GM23338 (cell line): Measurements from ENCODE around the gene OPN3. TPM values are rescaled to one million over a fixed set of nuclear protein-coding genes. Genes with fewer than 3 reads are reported as not detected.

Experiments used
- ATAC-seq: fragments of 200-7000 bp; cut with Tn5 transposase; 3 replicates; pipeline ENCODE4 v1.9.1; 2020
- DNase-seq: peaks from one replicate; pipeline ENCODE4 v3.0.0-alpha.2; 2015; ENCODE audit warnings: low spot score
- H2AFZ ChIP-seq: fragments of 200-600 bp; sonication (generic); 2 replicates; pipeline ENCODE4 v1.8.0; 2016; ENCODE audit warnings: antibody characterized with exemption, mild to moderate bottlenecking, moderate library complexity
- H3F3A ChIP-seq: fragments of 200-600 bp; sonication (generic); replicated peaks from 2 replicates; pipeline ENCODE4 v1.8.0; 2017; ENCODE audit warnings: antibody characterized with exemption, mixed run types, low read depth
- H3K27ac ChIP-seq: fragments of 200-600 bp; sonication (generic); 2 replicates; pipeline ENCODE4 v1.6.1; 2016; ENCODE audit warnings: low read depth
- H3K27me3 ChIP-seq: fragments of 200-600 bp; sonication (generic); 2 replicates; pipeline ENCODE4 v1.8.0; 2016; ENCODE audit warnings: mild to moderate bottlenecking, mixed run types, moderate library complexity; ENCODE audit not compliant: insufficient read depth
- H3K36me3 ChIP-seq: fragments of 200-600 bp; sonication (generic); 2 replicates; pipeline ENCODE4 v1.8.0; 2016; ENCODE audit warnings: mild to moderate bottlenecking; ENCODE audit not compliant: insufficient read depth
- H3K4me1 ChIP-seq: fragments of 200-600 bp; sonication (generic); 2 replicates; pipeline ENCODE4 v1.8.0; 2016; ENCODE audit warnings: mild to moderate bottlenecking, moderate library complexity; ENCODE audit not compliant: insufficient read depth
- H3K4me2 ChIP-seq: fragments of 200-600 bp; sonication (generic); 2 replicates; pipeline ENCODE4 v1.7.1; 2017; ENCODE audit warnings: mixed run types
- H3K4me3 ChIP-seq: fragments of 200-600 bp; sonication (generic); 2 replicates; pipeline ENCODE4 v1.6.1; 2016; ENCODE audit warnings: mixed run types
- H3K79me2 ChIP-seq: fragments of 200-600 bp; sonication (generic); replicated peaks from 2 replicates; pipeline ENCODE4 v1.8.0; 2017; ENCODE audit warnings: mild to moderate bottlenecking; ENCODE audit not compliant: insufficient read depth
- H3K9me2 ChIP-seq: fragments of 200-600 bp; sonication (generic); 2 replicates; pipeline ENCODE4 v1.8.0; 2017; ENCODE audit not compliant: insufficient read depth
- H4K20me1 ChIP-seq: fragments of 200-600 bp; sonication (generic); replicated peaks from 2 replicates; pipeline ENCODE4 v1.8.0; 2017; ENCODE audit warnings: mild to moderate bottlenecking; ENCODE audit not compliant: insufficient read depth
- H3K27ac Mint-ChIP-seq: 2 replicates; pipeline ENCODE4 v1.8.0; 2020; ENCODE audit warnings: inconsistent platforms, mild to moderate bottlenecking, moderate library complexity, mixed read lengths
- H3K27me3 Mint-ChIP-seq: 3 replicates; pipeline ENCODE4 v1.8.0; 2022; ENCODE audit warnings: low read depth, mild to moderate bottlenecking, moderate library complexity, mixed read lengths, inconsistent platforms; ENCODE audit not compliant: insufficient read depth, poor library complexity
- H3K36me3 Mint-ChIP-seq: 3 replicates; pipeline ENCODE4 v1.8.0; 2021; ENCODE audit warnings: low read depth, mild to moderate bottlenecking, inconsistent platforms, moderate library complexity, mixed read lengths
- H3K4me1 Mint-ChIP-seq: 3 replicates; pipeline ENCODE4 v1.8.0; 2020; ENCODE audit warnings: mild to moderate bottlenecking, inconsistent platforms, mixed read lengths
- H3K4me3 Mint-ChIP-seq: 3 replicates; pipeline ENCODE4 v1.8.0; 2021; ENCODE audit warnings: moderate library complexity, mild to moderate bottlenecking, inconsistent platforms, mixed read lengths
- H3K9me3 Mint-ChIP-seq: 3 replicates; pipeline ENCODE4 v1.8.0; 2020; ENCODE audit warnings: moderate library complexity, mild to moderate bottlenecking, inconsistent platforms, mixed read lengths
- CREB1 ChIP-seq: fragments of 250-450 bp; sonication (Bioruptor Pico); IDR thresholded peaks from 2 replicates; pipeline ENCODE4 v1.5.0; 2020; ENCODE audit warnings: low read depth, mild to moderate bottlenecking, moderate library complexity
- CTCF ChIP-seq, 2 experiments: fragments of 200-600 bp in 1 of 2; sonication (generic) in 1 of 2; conservative IDR thresholded peaks; 2 replicates each; pipeline versions ENCODE4 v1.5.1 to v1.6.1; 2016 to 2017; ENCODE audit warnings: antibody characterized with exemption in 2 of 2, low read depth in 2 of 2, mild to moderate bottlenecking in 2 of 2, moderate library complexity in 1 of 2
- EZH2 ChIP-seq: fragments of 200-600 bp; sonication (generic); IDR thresholded peaks from one replicate; pipeline ENCODE4 v1.8.0; 2017; ENCODE audit warnings: antibody characterized with exemption, mild to moderate bottlenecking, low read depth; ENCODE audit not compliant: unreplicated experiment
- EZH2phosphoT487 ChIP-seq: fragments of 200-600 bp; sonication (generic); IDR thresholded peaks from one replicate; pipeline ENCODE4 v1.8.1; 2018; ENCODE audit warnings: antibody characterized with exemption; ENCODE audit not compliant: unreplicated experiment
- JUNB ChIP-seq: IDR thresholded peaks from one replicate; pipeline ENCODE4 v1.6.1; 2016; ENCODE audit warnings: antibody characterized with exemption; ENCODE audit not compliant: unreplicated experiment
- NANOG ChIP-seq: IDR thresholded peaks from 2 replicates; pipeline ENCODE4 v1.6.1; 2016; ENCODE audit warnings: antibody characterized with exemption, borderline replicate concordance
- REST ChIP-seq: IDR thresholded peaks from one replicate; pipeline ENCODE4 v1.6.1; 2018; ENCODE audit warnings: antibody characterized with exemption; ENCODE audit not compliant: unreplicated experiment
- ZNF331 ChIP-seq: fragments of 250-450 bp; sonication (Bioruptor Pico); IDR thresholded peaks from 2 replicates; pipeline ENCODE4 v1.5.0; 2020; ENCODE audit warnings: low read depth, mild to moderate bottlenecking, moderate library complexity
- ZNF462 ChIP-seq: fragments of 250-450 bp; sonication (Bioruptor Pico); IDR thresholded peaks from 2 replicates; pipeline ENCODE4 v1.5.0; 2020; ENCODE audit warnings: mild to moderate bottlenecking, moderate library complexity
- polyA plus RNA-seq: library from polyadenylated mRNA; unstranded; fragments of >200 nt; fragmentation: Nextera tagmentation; extraction: Ambion mirVana; gene quantifications from 2 replicates; pipeline ENCODE4 v1.2.1, GENCODE V29; 2016
- total RNA-seq: library from RNA; depleted of rRNA; stranded (reverse); fragments of >200 nt; shearing (Covaris generic); gene quantifications from 2 replicates; pipeline ENCODE4 v1.2.3, GENCODE V29; 2014

Gene OPN3
- total and polyA plus RNA-seq, 2 experiments from 2014 or later = 23.7 to 46.8 TPM

GRCh38 chr1:241652012-241652411, 11.8 kb upstream of the OPN3 start, which contains the start of gene WDR64:
Gene WDR64, plus strand, starts transcription at chr1:241652281. Its CDS starts 204 bp downstream, at chr1:241652485.
- no peaks in the 10 kb centered on the region for H3F3A ChIP-seq
- Mint-ChIP-seq H3K27ac (no peak within 1 kb of the TSS), H3K4me3 (no peak within 1 kb of the TSS), H3K9me3 (no peaks in the 10 kb centered on the region), H3K27me3 (no peaks in the 10 kb centered on the region), H3K36me3 (no peaks in the 10 kb centered on the region), H3K4me1 (peaks cover 8% of the 10 kb centered on the region; the same call in 2 of the 3 replicates)
- TF ChIP-seq EZH2phosphoT487 (no peak), CREB1 (CRISPR knock-in tag) (no peak), EZH2 (no peak), ZNF462 (CRISPR knock-in tag) (no peak), ZNF331 (CRISPR knock-in tag) (no peak), REST (no peak), NANOG (no peak), CTCF (conservative IDR thresholded peaks at IDR 0.05; ENCODE audit: low read depth in 2 of 2) (no peak), JUNB (no peak)
- DNase-seq (no peak), ATAC-seq (no peak)
- H2AFZ ChIP-seq = no peak within 1 kb of the TSS
- H3K36me3 ChIP-seq = no peaks in the 10 kb centered on the region
- no peak within 1 kb of the TSS for H3K4me3 ChIP-seq
- no peaks in the 10 kb centered on the region for H3K27me3 ChIP-seq
- no peaks in the 10 kb centered on the region for H3K79me2 ChIP-seq
- no peaks in the 10 kb centered on the region; the same call in 1 of the 2 replicates for H3K9me2 ChIP-seq
- H3K4me2 ChIP-seq = no peak within 1 kb of the TSS
- no peaks in the 10 kb centered on the region for H3K4me1 ChIP-seq
- H4K20me1 ChIP-seq = no peaks in the 10 kb centered on the region
- H3K27ac ChIP-seq = no peak within 1 kb of the TSS
